HG02840 (cell line): ENCODE measurements around the gene PHF1.
"Not testable (repeated sequence)": the region's sequence is repeated elsewhere in the genome, so short reads cannot be mapped to it uniquely, and the experiment has no call there.

Experiments used
- ATAC-seq: cut with Tn5 transposase; IDR thresholded peaks from one replicate; pipeline ENCODE4 v1.9.1; 2021; ENCODE audit warnings: mild to moderate bottlenecking, moderate library complexity, moderate number of reproducible peaks; ENCODE audit not compliant: unreplicated experiment, low FRiP score

Gene PHF1

GRCh38 chr6:33391278-33391921 lies 19.4 kb upstream of the PHF1 start, which contains the start of gene KIFC1:
Gene KIFC1 (plus strand): TSS chr6:33391823. CDS start chr6:33391986, 163 bp downstream.
- ATAC-seq, result peak; percentile 88

- peak; percentile 13 for ATAC-seq
These were observed 18.8 kb upstream of the PHF1 start for GRCh38 chr6:33391922-33392594.

GRCh38 chr6:33392595-33392948 lies 18.2 kb upstream of the PHF1 start:
- no peak for ATAC-seq

GRCh38 chr6:33392979-33393378 lies 17.8 kb upstream of the PHF1 start:
- ATAC-seq, result no peak

- no peak for ATAC-seq
These were observed 13.3 kb upstream of the PHF1 start for GRCh38 chr6:33397541-33397940.

- not testable (repeated sequence) for ATAC-seq
These were observed 12.2 kb upstream of the PHF1 start for GRCh38 chr6:33398601-33399000.

GRCh38 chr6:33399881-33400280 lies 10.9 kb upstream of the PHF1 start:
- not testable (repeated sequence) for ATAC-seq

GRCh38 chr6:33404884-33405283 lies 5.9 kb upstream of the PHF1 start:
- no peak for ATAC-seq

- ATAC-seq, result no peak
These were observed 5.4 kb upstream of the PHF1 start for GRCh38 chr6:33405386-33405940.

GRCh38 chr6:33406126-33406525 lies 4.7 kb upstream of the PHF1 start:
- no peak for ATAC-seq

- ATAC-seq, result no peak
These were observed 3.6 kb upstream of the PHF1 start for GRCh38 chr6:33407132-33407718.

GRCh38 chr6:33410050-33410710 lies 634 bp upstream of the PHF1 start:
- peak; percentile 80 for ATAC-seq

GRCh38 chr6:33411632-33412005 lies 805 bp downstream of the PHF1 start:
- no peak for ATAC-seq

- ATAC-seq, result no peak
These were observed 1.6 kb downstream of the PHF1 start for GRCh38 chr6:33412140-33413009.

- ATAC-seq, result no peak
These were observed 2.7 kb downstream of the PHF1 start for GRCh38 chr6:33413241-33414120.

- no peak for ATAC-seq
These were observed 3.9 kb downstream of the PHF1 start for GRCh38 chr6:33414592-33415271.

GRCh38 chr6:33415831-33416230 lies 5.0 kb downstream of the PHF1 start:
- ATAC-seq, result no peak

- no peak for ATAC-seq
These were observed 5.7 kb downstream of the PHF1 start for GRCh38 chr6:33416386-33417127.
